Activated CD8-positive, alpha-beta memory T cell treated with anti-CD3 and anti-CD28 coated beads for 36 hours (primary cell): ENCODE results near the gene DNM3. TPM values are rescaled to one million over a fixed set of nuclear protein-coding genes. Genes with fewer than 3 reads are reported as not detected.

Source experiments
- CTCF ChIA-PET: fragments of 350-600 bp; sonication (Branson Sonifier 250); formaldehyde crosslinking; loops from one replicate; lab custom pipeline; 2021; ENCODE audit warnings: antibody characterized with exemption; lab: Charles Lee
- POLR2A ChIA-PET: fragments of 350-600 bp; sonication (Branson Sonifier 250); formaldehyde crosslinking; loops from one replicate; lab custom pipeline; 2021; ENCODE audit warnings: antibody characterized with exemption; lab: Charles Lee
- total RNA-seq, 2 experiments: library from RNA; stranded (reverse); gene quantifications; one replicate each; pipeline ENCODE4 v1.2.3, GENCODE V29; 2021

DNM3 gene
- total RNA-seq, 2 experiments from 2014 or later = 0.57 to 0.78 TPM

GRCh38 chr1:172398970-172399755, 557.9 kb downstream of the DNM3 start:
- POLR2A ChIA-PET = interaction anchor here (0.7 to 1.2 kb wide), 2 partner anchors 19 to 61 kb away, joined by 3 read pairs; no protein-coding TSS in a partner anchor

GRCh38 chr1:172399756-172400721, 558.7 kb downstream of the DNM3 start:
- POLR2A ChIA-PET = interaction anchor here (0.7 to 1.2 kb wide), 2 partner anchors 19 to 62 kb away, joined by 3 read pairs; no protein-coding TSS in a partner anchor
- CTCF ChIA-PET = interaction anchor here (0.6 to 2.3 kb wide), 10 partner anchors 12 to 397 kb away, joined by 3 to 9 read pairs (median 3); no protein-coding TSS in a partner anchor

More at GRCh38 chr1:172398970-172399755, 557.9 kb downstream of the DNM3 start:
- CTCF ChIA-PET = interaction anchor here (0.6 to 2.3 kb wide), 9 partner anchors 12 to 397 kb away, joined by 3 to 9 read pairs (median 3); no protein-coding TSS in a partner anchor

- POLR2A ChIA-PET = no interaction called here
- CTCF ChIA-PET = no interaction called here
These were observed 559.4 kb downstream of the DNM3 start for GRCh38 chr1:172400722-172401105.

GRCh38 chr1:172401477-172401876, 560.2 kb downstream of the DNM3 start:
- POLR2A ChIA-PET = no interaction called here

DNA sequence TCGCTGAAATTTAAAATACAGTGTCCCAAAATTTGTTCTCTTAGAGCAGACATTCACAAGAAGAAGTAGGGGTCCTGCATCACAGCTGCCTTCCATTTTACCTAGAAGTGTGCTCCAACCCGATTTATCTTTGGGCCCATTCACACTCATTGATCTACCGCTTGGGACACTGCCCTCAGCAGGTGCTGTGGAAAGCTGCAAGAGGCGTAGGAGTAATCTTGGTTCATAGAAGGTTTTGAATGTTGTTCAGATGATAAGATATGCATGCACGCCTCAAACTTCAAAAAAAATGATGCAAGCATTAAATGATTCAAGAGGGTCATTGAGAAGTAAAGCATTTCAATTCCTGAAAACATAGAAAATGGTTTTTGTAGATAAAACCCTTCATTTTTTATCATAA, 560.6 kb downstream of the DNM3 start:
- ChIA-PET CTCF (no interaction called here), POLR2A (no interaction called here)

More at GRCh38 chr1:172401477-172401876, 560.2 kb downstream of the DNM3 start:
- CTCF ChIA-PET = no interaction called here

GRCh38 chr1:172402878-172403569, 561.7 kb downstream of the DNM3 start:
- POLR2A ChIA-PET = no interaction called here
- CTCF ChIA-PET = interaction anchor here (0.6 kb wide), 2 partner anchors 27 to 1354 kb away, joined by 3 read pairs; no protein-coding TSS in a partner anchor

GRCh38 chr1:172404121-172404520, 562.8 kb downstream of the DNM3 start:
- POLR2A ChIA-PET = no interaction called here

GRCh38 chr1:172405912-172406311, 564.6 kb downstream of the DNM3 start:
- POLR2A ChIA-PET = no interaction called here
- CTCF ChIA-PET = interaction anchor here (0.6 to 1.5 kb wide), 2 partner anchors 10 to 24 kb away, joined by 3 to 4 read pairs; no protein-coding TSS in a partner anchor

More at GRCh38 chr1:172404121-172404520, 562.8 kb downstream of the DNM3 start:
- CTCF ChIA-PET = no interaction called here

GRCh38 chr1:172406968-172407367, 565.7 kb downstream of the DNM3 start:
- ChIA-PET POLR2A (no interaction called here), CTCF (no interaction called here)

DNA sequence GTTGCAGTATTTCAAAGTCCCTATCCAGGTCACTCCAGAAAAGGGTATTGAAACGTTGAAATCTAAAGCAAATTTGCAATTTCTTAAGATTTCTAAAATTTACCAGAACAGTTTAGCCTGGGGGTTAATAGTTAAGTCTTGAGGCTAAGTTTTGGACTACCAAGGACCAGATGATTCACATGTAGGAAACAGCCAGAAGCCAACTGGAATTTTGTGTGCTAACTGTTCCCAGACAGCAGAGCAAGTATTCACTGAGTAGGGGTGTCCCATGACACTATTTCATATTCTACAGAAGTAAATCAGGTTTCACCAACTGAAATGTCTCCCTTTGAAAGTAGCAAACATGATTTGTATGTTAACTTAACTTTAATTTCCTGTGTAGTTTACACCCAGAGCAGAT, 567.7 kb downstream of the DNM3 start:
- CTCF ChIA-PET = no interaction called here

GRCh38 chr1:172410027-172410426, 568.7 kb downstream of the DNM3 start:
- POLR2A ChIA-PET = no interaction called here
- CTCF ChIA-PET = no interaction called here

More for the DNA sequence above, 567.7 kb downstream of the DNM3 start:
- POLR2A ChIA-PET = no interaction called here

DNA sequence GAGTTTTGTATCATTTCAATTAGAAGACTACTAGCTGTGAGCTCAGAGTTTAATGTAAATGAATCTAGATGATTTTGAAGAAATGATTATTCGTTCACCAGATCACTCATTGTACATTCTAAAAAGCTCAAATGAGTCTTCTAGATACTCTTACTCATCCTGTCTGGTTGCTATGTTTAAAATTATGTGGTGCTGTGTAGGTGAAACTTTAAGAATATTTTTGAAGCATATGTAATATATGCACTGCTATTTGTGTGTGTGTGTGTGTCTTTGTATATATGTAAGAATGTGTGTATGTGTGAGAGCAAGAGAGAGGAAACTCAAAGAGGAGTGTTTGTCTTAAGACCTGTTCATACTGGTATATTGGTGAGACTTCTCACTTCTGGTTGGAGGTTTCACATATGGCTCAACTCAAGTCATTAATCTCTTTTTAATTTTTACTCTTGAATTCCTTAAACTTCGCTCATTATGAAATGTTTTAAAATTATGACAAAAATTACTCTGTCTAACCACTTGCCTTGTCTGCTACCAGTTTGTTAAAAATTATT, 570.6 kb downstream of the DNM3 start:
- CTCF ChIA-PET = interaction anchor here (1.0 to 1.2 kb wide), 2 partner anchors 12 to 18 kb away, joined by 3 to 4 read pairs; no protein-coding TSS in a partner anchor
- POLR2A ChIA-PET = interaction anchor here (0.5 kb wide), 1 partner anchor 52 kb away, joined by 5 read pairs; no protein-coding TSS in a partner anchor

GRCh38 chr1:172414331-172414730, 573.0 kb downstream of the DNM3 start:
- POLR2A ChIA-PET = no interaction called here
- CTCF ChIA-PET = no interaction called here

GRCh38 chr1:172416496-172417035, 575.3 kb downstream of the DNM3 start:
- POLR2A ChIA-PET = no interaction called here
- CTCF ChIA-PET = interaction anchor here (0.9 to 1.4 kb wide), 2 partner anchors 11 to 14 kb away, joined by 3 read pairs; no protein-coding TSS in a partner anchor

DNA sequence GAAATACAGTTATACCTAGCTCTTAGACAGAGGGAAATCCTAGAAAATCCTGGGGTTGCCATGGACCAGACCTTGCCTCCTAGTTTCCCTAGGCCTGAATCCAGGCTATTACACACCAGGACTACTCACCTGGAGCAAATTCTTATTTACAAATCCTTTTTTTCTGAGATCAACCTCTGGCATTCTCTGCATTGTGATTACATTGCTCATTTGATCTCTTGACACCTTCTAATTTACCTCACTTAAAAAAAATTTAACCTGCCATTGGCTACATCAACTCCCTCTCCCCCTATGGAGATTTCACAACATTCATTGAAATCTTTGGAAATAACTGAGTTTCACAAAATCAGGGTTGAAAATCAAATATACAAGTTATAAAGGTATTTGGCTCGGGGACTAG, 576.3 kb downstream of the DNM3 start:
- ChIA-PET POLR2A (no interaction called here), CTCF (no interaction called here)

DNA sequence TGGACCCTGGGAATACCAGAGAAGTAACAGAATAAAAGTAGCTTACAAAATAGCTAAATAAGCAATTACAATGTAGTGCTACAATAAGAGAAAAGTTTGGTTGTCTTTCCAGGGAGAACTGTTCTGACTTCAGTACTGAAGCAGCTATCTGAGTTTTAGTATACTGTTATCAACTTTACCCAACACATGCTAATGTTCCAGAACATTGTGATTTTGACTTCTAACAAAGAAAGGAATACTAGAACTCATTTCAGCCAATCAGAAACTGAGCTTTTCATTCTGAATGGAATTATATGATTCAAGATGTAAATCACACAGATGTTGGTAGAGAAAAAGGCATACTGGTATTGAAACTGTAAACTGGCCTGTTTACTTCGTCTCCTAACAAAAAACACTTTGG, 579.1 kb downstream of the DNM3 start, which contains the start of gene C1orf105:
Gene C1orf105, plus strand, starts transcription at position 301 of the 400 bp plus-strand sequence. CDS start 201 bp downstream, outside the sequence.
- CTCF ChIA-PET = no interaction called here

DNA sequence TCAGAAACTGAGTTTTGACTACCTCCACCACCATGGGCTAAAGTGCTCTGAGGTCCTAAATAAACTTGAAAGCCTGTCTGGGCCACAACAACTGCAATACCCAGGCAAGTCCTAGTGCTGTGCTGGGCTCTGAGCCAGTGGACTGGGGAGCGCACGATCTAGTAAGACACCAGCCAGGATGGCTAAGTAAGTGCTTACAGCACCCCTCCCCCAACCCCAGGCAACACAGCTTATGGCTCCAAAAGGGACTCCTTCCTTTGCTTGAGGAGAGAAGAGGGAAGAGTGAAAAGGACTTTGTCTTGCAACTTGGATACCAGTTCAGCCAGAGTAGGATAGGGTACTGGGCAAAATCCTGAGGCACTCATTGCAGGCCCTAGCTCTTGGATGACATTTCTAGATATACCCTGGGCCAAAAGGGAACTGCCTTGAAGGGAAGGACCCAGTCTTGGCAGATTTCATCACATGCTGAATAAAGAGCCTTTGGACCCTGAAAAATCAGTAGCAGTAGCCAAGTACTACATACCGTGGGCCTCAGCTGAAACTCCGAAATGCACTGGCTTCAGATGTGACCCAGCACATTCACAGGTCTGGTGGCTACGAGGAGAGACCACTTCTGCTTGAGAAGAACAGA, 580.8 kb downstream of the DNM3 start:
- ChIA-PET POLR2A (no interaction called here), CTCF (no interaction called here)

More for the DNA sequence above, 579.1 kb downstream of the DNM3 start, which contains the start of gene C1orf105:
- POLR2A ChIA-PET = no interaction called here
